ENCODE results near the gene THAP4. TPM values are rescaled to one million over a fixed set of nuclear protein-coding genes. Genes with fewer than 3 reads are reported as not detected.
A peak's percentile ranks its signal among the peaks of the same experiment; 100 is the strongest.

THAP4 gene
- total and polyA plus RNA-seq, 12 donors, result 68.7 to 101 (median 78.3) TPM

DNA sequence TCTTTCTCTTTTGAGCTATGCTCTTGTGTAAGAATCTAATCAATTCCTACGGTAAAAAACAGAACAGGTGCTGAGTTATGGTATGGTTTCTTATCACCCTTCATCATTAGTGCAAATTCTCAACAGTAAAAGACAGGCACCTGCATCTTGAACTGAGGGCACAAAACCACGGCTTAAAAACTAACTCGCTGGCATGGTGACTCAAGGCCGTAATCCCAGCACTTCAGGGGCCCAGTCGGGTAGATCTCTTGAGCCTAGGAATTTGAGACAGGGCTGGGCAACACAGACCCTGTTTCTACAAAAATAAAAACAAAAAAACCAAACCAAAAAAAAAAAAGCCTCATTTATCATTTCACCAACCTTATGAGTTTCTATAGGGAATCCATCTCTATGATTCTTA lies 33.3 kb downstream of the THAP4 start:
- Histone ChIP-seq H3K9me3 (no peaks in the 10 kb centered on the region), H3K27me3 (no peaks in the 10 kb centered on the region), H3K4me3 (no peak overlapping the region), H3K36me3 (peaks cover 3 to 90% (median 24%) of the 10 kb centered on the region in 9 donors), H3K4me1 (no peaks in the 10 kb centered on the region), H3K27ac (no peak overlapping the region)
- no peak for DNase-seq
- 85 to 88% methylated on average over 5 of the region's 5 CpGs for WGBS, 2 donors
- ATAC-seq, result no peak
- intact Hi-C loops (cut with DNase I), result no loop called here
- TF ChIP-seq CTCF (IDR thresholded peaks at IDR 0.05), result no peak

GRCh38 chr2:241602720-241603119 lies 34.2 kb downstream of the THAP4 start:
- no peak overlapping the region for H3K27ac ChIP-seq
- ATAC-seq (peak in 1 of 8 donors; percentile 29), DNase-seq (no peak)
- H3K27me3 ChIP-seq, result no peaks in the 10 kb centered on the region
- WGBS, 2 donors, result 95 to 97% methylated on average over 17 of the region's 17 CpGs
- H3K36me3 ChIP-seq, result peaks cover 3 to 93% (median 24%) of the 10 kb centered on the region in 9 donors
- H3K9me3 ChIP-seq, result no peaks in the 10 kb centered on the region
- intact Hi-C loops (cut with DNase I), result no loop called here
- no peaks in the 10 kb centered on the region for H3K4me1 ChIP-seq
- no peak overlapping the region for H3K4me3 ChIP-seq
- TF ChIP-seq CTCF (IDR thresholded peaks at IDR 0.05), result no peak

DNA sequence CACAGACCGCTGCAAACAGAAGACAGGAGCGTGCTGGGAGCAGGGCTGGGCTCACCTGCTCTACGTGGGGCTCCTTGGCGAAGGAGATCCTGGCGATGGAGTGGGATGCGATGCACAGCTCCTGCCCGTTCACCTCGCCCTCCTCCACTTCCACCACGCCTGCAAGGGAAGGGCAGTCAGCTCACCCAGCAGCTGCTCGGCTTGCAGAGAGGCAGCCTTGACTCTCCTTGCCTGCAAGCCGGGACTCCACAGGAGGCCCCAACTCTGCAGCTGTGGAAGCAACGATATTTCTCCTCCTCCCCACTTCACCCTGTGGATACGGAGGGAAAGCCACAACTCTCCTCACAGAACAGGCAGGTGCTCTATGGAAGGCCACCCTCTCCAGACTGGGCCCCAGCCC lies 35.1 kb downstream of the THAP4 start:
- TF ChIP-seq CTCF (IDR thresholded peaks at IDR 0.05), result no peak
- Histone ChIP-seq H3K36me3 (peaks cover 3 to 97% (median 27%) of the 10 kb centered on the region in 9 donors), H3K27ac (no peak overlapping the region), H3K27me3 (no peaks in the 10 kb centered on the region), H3K4me3 (no peak overlapping the region), H3K4me1 (no peaks in the 10 kb centered on the region), H3K9me3 (no peaks in the 10 kb centered on the region)
- DNase-seq (no peak), ATAC-seq (peak in 1 of 8 donors; percentile 25)
- intact Hi-C loops (cut with DNase I), result no loop called here
- 93 to 94% methylated on average over 13 of the region's 13 CpGs for WGBS, 2 donors

DNA sequence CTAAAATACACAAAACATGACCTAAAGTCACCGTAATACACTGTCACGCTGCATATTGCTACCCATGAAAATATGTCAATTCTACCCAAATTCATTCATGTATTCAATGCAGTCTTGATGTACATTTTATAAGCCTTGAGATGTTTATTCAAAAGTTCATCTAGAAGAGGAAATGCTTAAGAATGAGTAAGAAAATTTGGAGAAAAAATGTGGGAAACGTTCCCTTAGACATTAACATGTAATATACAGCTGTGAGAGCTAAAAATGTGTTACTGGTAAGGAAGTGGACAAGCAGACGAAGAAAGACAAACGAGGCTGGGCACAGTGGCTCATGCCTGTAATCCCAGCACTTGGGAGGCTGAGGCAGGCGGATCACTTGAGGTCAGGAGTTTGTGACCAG lies 37.3 kb downstream of the THAP4 start:
- H3K9me3 ChIP-seq, result no peaks in the 10 kb centered on the region
- TF ChIP-seq CTCF (IDR thresholded peaks at IDR 0.05), result no peak
- peaks cover 3 to 98% (median 27%) of the 10 kb centered on the region in 9 donors for H3K36me3 ChIP-seq
- no peaks in the 10 kb centered on the region for H3K27me3 ChIP-seq
- no peaks in the 10 kb centered on the region for H3K4me1 ChIP-seq
- 86 to 88% methylated on average over 6 of the region's 6 CpGs for WGBS, 2 donors
- no peak overlapping the region for H3K4me3 ChIP-seq
- no peak for DNase-seq
- intact Hi-C loops (cut with DNase I), result no loop called here
- ATAC-seq, result no peak
- H3K27ac ChIP-seq, result no peak overlapping the region

Measured in heart right ventricle (tissue), 16 donors.